OCI-LY7 (cell line): Measurements from ENCODE around the gene CCDC12. TPM values are rescaled to one million over a fixed set of nuclear protein-coding genes. Genes with fewer than 3 reads are reported as not detected.

Source experiments
- BruUV-seq: library from RNA; stranded (reverse); fragments of 400-500 nt; replicated peaks from 2 replicates; lab custom pipeline; 2021; lab: Mats Ljungman, UMichigan
- CTCF ChIA-PET: fragments of 300-600 bp; sonication (Branson Sonifier 250); formaldehyde crosslinking; loops from one replicate; lab custom pipeline; 2022; ENCODE audit warnings: antibody characterized with exemption; ENCODE audit not compliant: unreplicated experiment; lab: Charles Lee
- POLR2A ChIA-PET: fragments of 300-600 bp; sonication (Branson Sonifier 250); formaldehyde crosslinking; loops from one replicate; lab custom pipeline; 2022; ENCODE audit warnings: antibody characterized with exemption; lab: Charles Lee
- DNase-seq: peaks from one replicate; pipeline ENCODE4 v3.0.0-alpha.2; 2015; ENCODE audit warnings: low spot score
- H2AFZ ChIP-seq: fragments of 200-600 bp; sonication (generic), shearing (Covaris generic); 2 replicates; pipeline ENCODE4 v1.6.1; 2014; ENCODE audit warnings: mild to moderate bottlenecking, antibody characterized with exemption, low read length, moderate library complexity
- H3K27ac ChIP-seq: fragments of 200-600 bp; sonication (generic); 2 replicates; pipeline ENCODE4 v1.5.1; 2014; ENCODE audit warnings: mixed run types, low read depth, mild to moderate bottlenecking, moderate library complexity, low read length, inconsistent platforms; ENCODE audit not compliant: poor library complexity, severe bottlenecking
- H3K36me3 ChIP-seq: fragments of 200-600 bp; sonication (generic); 2 replicates; pipeline ENCODE4 v1.6.1; 2014; ENCODE audit warnings: mild to moderate bottlenecking, antibody characterized with exemption, low read length, moderate library complexity, mixed read lengths; ENCODE audit not compliant: insufficient read depth
- H3K4me1 ChIP-seq: fragments of 200-600 bp; sonication (generic); 2 replicates; pipeline ENCODE4 v1.5.1; 2014; ENCODE audit warnings: mild to moderate bottlenecking, low read length; ENCODE audit not compliant: insufficient read depth, poor library complexity, severe bottlenecking
- H3K4me2 ChIP-seq: fragments of 200-600 bp; sonication (generic); 2 replicates; pipeline ENCODE4 v1.6.1; 2014; ENCODE audit warnings: mild to moderate bottlenecking, low read length
- H3K4me3 ChIP-seq: fragments of 200-600 bp; sonication (generic); 2 replicates; pipeline ENCODE4 v1.5.1; 2014; ENCODE audit warnings: mild to moderate bottlenecking, low read depth, low read length; ENCODE audit not compliant: poor library complexity, severe bottlenecking
- H3K79me2 ChIP-seq: fragments of 200-600 bp; sonication (generic); 2 replicates; pipeline ENCODE4 v1.6.1; 2016; ENCODE audit warnings: low read depth, mild to moderate bottlenecking, low read length, moderate library complexity, mixed read lengths; ENCODE audit not compliant: insufficient read depth
- H3K9me2 ChIP-seq: fragments of 200-600 bp; sonication (generic); 2 replicates; pipeline ENCODE4 v1.6.1; 2016; ENCODE audit warnings: mild to moderate bottlenecking, low read length, mixed read lengths; ENCODE audit not compliant: insufficient read depth
- H3K9me3 ChIP-seq: fragments of 200-600 bp; sonication (generic); 2 replicates; pipeline ENCODE4 v1.6.1; 2014; ENCODE audit warnings: mild to moderate bottlenecking, mixed run types, low read length, mixed read lengths
- H4K20me1 ChIP-seq: fragments of 200-600 bp; sonication (generic); 2 replicates; pipeline ENCODE4 v1.6.1; 2014; ENCODE audit warnings: mild to moderate bottlenecking, antibody characterized with exemption, low read length, moderate library complexity, mixed read lengths; ENCODE audit not compliant: insufficient read depth
- EZH2phosphoT487 ChIP-seq: fragments of 200-600 bp; sonication (generic); IDR thresholded peaks from 2 replicates; pipeline ENCODE4 v1.6.1; 2018; ENCODE audit warnings: low read depth, borderline replicate concordance, mild to moderate bottlenecking, mixed run types, antibody characterized with exemption, low read length, moderate library complexity, mixed read lengths
- intact Hi-C: fragments of 100-400 bp; cut with micrococcal nuclease; formaldehyde crosslinking; loops from one replicate; pipeline ENCODE4 v1.10.0; 2022; ENCODE audit not compliant: unreplicated experiment
- total RNA-seq, 2 experiments: library from RNA; depleted of rRNA in 1 of 2; stranded (reverse); fragments of >200 nt in 1 of 2; shearing (Covaris generic) in 1 of 2; gene quantifications; 2 replicates each; pipeline ENCODE4 v1.2.3, GENCODE V29; 2014 to 2022
- TF ChIP-seq, protein P1 (sequence below): fragments of 200-600 bp; sonication (generic); conservative IDR thresholded peaks from 2 replicates; pipeline ENCODE4 v1.5.1; 2014; ENCODE audit warnings: mild to moderate bottlenecking, antibody characterized with exemption, low read length, moderate library complexity, mixed read lengths

CCDC12 gene
- total RNA-seq, 2 experiments from 2014 or later, result 74.9 to 116 TPM

DNA sequence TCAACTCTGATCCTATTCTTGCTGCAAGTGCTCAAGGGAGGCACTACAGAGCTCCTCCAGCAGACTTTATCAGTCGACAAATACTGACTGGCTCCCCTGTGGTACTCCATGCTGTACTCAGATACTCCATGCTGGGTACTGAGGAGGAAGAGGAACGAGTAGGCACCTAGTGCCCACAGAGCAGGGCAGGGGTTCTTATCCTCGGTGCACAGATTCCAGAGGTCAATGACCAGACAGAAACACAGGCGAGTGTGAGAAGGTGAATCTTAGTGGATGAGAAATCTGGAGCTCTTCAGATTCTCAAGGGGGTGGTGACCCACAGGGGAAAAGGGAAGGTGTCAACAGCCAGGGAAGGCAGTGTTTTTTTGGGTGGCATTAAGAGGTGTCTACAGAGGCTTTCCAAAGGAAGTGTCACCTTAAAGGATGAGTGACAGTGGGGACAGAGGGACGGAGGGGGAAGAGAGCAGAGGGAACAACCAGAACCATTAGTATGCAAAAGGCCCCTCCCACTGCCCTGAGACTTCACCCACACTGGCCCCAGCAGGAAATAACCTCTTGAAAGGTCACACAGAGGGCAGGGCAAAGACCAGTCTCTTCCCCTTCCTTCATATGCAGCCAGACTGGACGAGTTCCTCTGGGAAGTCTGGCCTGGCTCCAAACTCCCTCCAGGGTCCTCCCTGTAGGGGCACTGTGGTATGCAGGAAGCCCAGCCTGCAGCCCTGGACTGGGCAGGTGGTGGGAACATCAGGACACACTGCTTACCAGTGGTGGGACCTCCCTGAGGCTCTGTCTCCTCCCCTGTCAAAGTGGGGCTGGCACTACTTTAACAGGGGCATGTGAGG is 27.5 kb downstream of the CCDC12 start:
- DNase-seq, result no peak
- H3K79me2 ChIP-seq, result peaks cover 100% of the 10 kb centered on the region
- TF ChIP-seq, protein P1, sequence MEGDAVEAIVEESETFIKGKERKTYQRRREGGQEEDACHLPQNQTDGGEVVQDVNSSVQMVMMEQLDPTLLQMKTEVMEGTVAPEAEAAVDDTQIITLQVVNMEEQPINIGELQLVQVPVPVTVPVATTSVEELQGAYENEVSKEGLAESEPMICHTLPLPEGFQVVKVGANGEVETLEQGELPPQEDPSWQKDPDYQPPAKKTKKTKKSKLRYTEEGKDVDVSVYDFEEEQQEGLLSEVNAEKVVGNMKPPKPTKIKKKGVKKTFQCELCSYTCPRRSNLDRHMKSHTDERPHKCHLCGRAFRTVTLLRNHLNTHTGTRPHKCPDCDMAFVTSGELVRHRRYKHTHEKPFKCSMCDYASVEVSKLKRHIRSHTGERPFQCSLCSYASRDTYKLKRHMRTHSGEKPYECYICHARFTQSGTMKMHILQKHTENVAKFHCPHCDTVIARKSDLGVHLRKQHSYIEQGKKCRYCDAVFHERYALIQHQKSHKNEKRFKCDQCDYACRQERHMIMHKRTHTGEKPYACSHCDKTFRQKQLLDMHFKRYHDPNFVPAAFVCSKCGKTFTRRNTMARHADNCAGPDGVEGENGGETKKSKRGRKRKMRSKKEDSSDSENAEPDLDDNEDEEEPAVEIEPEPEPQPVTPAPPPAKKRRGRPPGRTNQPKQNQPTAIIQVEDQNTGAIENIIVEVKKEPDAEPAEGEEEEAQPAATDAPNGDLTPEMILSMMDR, result no peak
- TF ChIP-seq EZH2phosphoT487, result no peak
- intact Hi-C loops, result no loop called here
- H4K20me1 ChIP-seq, result peaks cover 62% of the 10 kb centered on the region
- H3K9me2 ChIP-seq, result no peaks in the 10 kb centered on the region
- H3K36me3 ChIP-seq, result peaks cover 75% of the 10 kb centered on the region
- POLR2A ChIA-PET, result interaction anchor here (1.2 kb wide), 1 partner anchor 11 kb away, joined by 4 read pairs; no protein-coding TSS in a partner anchor
- H3K4me1 ChIP-seq, result peaks cover 70% of the 10 kb centered on the region
- peak overlapping the region; percentile 26 for H3K27ac ChIP-seq
- no peaks in the 10 kb centered on the region for H3K9me3 ChIP-seq
- peak overlapping the region; percentile 38 for H3K4me2 ChIP-seq
- BruUV-seq, result no TSS peak
- CTCF ChIA-PET, result no interaction called here
- no peak overlapping the region for H3K4me3 ChIP-seq
- H2AFZ ChIP-seq, result no peak overlapping the region

DNA sequence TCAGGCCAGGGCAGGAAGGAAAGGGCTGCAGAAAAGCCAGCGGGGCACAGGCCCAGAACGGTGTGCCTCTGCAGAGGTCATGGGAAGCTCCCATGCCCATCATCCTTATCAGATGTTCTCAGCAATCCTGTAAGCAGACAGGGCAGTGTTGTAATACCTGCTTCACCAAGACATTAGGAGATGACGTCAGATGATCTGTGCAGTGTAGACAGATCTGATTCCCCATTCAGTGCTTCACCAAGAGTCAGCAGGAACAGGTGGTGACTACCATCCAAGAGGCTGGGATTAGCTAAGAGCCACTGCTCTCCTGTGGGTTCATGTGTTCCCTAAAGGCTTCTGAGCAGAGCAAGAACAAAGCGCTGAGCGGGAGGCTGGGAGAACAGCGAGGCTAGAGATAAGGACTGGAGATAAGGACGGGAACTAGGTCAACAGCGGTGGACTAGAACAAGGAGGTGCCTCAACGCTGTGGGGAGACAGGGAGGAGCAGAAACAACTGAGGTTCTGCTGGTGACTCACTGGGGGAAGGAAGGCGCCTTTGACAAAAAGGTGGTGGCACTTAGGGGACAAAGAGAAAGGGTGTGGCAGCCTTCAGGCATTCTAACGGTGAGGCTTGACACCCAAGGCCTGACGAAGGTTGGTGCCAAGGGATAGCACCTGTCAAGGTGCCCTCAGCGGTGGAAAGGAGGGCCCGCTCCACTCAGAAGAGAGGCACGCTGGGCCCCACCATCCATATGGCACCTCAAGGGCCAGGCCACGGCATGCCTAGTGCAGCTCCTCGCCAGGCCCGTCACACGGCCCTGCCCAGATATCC is 28.4 kb downstream of the CCDC12 start:
- peak overlapping the region; percentile 9 for H3K27ac ChIP-seq

More for the DNA sequence above, 28.4 kb downstream of the CCDC12 start:
- no peaks in the 10 kb centered on the region for H3K9me3 ChIP-seq
- intact Hi-C loops, result no loop called here
- no peak overlapping the region for H2AFZ ChIP-seq
- POLR2A ChIA-PET, result interaction anchor here (1.2 to 2.0 kb wide), 2 partner anchors 10 to 11 kb away, joined by 4 to 8 read pairs; no protein-coding TSS in a partner anchor
- H3K4me2 ChIP-seq, result no peak overlapping the region; the same call in 1 of the 2 replicates
- H3K36me3 ChIP-seq, result peaks cover 80% of the 10 kb centered on the region
- H4K20me1 ChIP-seq, result peaks cover 54% of the 10 kb centered on the region
- H3K9me2 ChIP-seq, result no peaks in the 10 kb centered on the region
- CTCF ChIA-PET, result no interaction called here
- H3K4me1 ChIP-seq, result peaks cover 61% of the 10 kb centered on the region
- H3K79me2 ChIP-seq, result peaks cover 100% of the 10 kb centered on the region
- no peak for DNase-seq
- H3K4me3 ChIP-seq, result no peak overlapping the region
- TF ChIP-seq, protein P1, result no peak
- no peak for TF ChIP-seq EZH2phosphoT487
- no TSS peak for BruUV-seq
